Measurements from ENCODE around the gene GPR32.

GPR32 gene

DNA sequence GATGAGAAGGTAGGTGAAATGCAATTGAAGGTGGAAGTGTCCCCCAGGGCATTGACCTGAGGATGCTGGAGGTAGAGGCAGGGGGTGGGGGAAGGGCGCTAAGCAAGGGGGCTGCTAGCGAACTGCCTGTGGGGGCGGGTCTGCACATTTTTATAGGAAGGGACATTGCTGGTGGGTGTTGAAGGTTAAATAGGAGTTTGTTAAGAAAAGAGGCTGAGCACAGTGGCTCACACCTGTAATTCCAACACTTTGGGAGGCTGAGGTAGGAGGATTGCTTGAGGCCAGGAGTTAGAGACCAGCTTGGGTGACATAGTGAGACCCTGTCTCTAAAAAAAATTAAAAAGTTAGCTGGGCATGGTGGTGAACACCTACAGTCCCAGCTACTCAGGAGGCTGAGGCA is 14.4 kb downstream of the GPR32 start:
- no peak for DNase-seq

DNA sequence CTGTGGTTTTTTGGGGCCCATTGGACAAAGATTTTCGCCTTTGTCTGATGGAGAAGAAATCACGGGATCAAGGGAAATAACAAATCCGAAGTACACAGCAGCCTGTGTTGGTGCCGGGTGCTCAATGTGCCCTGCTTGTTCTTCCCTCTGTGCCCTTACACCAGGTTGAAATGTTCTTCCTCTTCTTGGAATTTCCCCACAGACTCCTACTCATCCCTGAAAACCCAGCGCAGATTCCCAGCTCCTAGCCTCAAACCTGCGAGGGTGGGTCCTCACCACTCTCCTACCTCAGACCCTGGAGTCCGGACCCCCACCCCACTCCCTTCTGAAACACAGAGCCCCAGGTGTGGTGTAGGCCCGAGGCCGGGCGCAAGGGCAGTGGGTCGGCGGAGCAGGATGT is 15.1 kb downstream of the GPR32 start:
- no peak for DNase-seq

DNA sequence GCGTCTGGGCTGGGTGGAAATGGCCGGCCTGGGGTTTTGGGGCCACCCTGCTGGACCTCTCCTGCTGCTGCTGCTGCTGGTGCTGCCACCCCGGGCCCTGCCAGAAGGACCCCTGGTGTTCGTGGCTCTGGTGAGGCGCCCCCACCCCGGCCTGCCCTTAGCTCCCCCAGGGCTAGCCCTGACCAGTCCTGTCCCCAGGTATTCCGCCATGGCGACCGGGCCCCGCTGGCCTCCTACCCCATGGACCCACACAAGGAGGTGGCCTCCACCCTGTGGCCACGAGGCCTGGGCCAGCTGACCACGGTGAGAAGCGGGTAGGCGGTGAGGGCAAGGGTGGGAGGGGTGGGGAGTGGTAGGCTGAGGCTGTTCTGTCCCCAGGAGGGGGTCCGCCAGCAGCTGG is 20.1 kb downstream of the GPR32 start, which contains the start of gene ACP4:
Gene ACP4 (plus strand): TSS at position 20 of the 400 bp plus-strand sequence. CDS start 0 bp downstream, at position 20.
- DNase-seq, result no peak

DNA sequence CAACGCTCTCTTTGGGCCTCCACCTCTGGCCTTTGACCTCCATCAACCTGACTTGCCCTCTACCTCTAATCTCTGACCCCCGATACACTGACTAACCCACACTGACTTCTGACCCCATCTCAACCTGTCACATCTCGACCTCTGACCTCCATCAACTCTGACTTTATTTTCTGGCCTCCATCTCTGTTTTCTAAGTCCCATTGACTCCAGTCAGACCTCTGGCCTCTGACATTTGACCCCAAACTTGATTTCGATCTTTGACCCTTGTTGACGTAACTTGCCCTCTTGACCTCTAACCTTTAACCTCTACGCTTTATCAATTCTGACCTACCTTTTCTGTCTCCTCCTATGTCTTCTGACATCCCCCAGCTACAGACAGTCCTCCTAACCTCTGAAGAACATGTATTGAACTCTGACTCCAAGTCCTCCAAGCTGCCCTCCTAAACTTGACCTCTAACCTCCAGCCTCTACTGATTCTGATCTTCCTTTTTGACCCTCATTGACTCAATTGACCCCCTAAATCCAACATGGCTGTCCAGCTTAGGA is 20.7 kb downstream of the GPR32 start:
- DNase-seq, result no peak

- no peak for DNase-seq
Observed at GRCh38 chr19:50791594-50792271, 21.5 kb downstream of the GPR32 start.

GRCh38 chr19:50792272-50793250 is 22.3 kb downstream of the GPR32 start:
- no peak for DNase-seq

DNA sequence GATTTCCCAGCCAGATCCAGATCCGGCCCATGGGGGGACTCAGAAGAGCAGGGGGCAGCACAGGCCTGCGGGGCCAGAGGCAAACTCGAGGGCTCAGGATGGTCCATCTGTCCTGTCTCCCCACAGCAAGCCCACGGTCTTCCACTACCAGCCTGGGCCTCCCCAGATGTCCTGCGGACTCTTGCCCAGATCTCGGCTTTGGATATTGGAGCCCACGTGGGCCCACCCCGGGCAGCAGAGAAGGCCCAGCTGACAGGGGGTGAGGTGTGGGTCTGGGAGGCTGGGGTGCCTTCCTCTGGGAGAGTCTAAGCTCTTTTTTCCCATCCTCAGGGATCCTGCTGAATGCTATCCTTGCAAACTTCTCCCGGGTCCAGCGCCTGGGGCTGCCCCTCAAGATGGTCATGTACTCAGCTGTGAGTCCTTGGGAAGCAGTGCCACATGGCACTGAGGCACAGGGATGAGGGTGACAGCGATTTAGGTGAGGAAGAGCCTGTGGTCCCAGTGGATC is 23.3 kb downstream of the GPR32 start:
- no peak for DNase-seq

GRCh38 chr19:50794074-50794875 is 24.0 kb downstream of the GPR32 start:
- no peak for DNase-seq

- DNase-seq, result no peak
Observed at GRCh38 chr19:50794876-50795663, 24.8 kb downstream of the GPR32 start.

DNA sequence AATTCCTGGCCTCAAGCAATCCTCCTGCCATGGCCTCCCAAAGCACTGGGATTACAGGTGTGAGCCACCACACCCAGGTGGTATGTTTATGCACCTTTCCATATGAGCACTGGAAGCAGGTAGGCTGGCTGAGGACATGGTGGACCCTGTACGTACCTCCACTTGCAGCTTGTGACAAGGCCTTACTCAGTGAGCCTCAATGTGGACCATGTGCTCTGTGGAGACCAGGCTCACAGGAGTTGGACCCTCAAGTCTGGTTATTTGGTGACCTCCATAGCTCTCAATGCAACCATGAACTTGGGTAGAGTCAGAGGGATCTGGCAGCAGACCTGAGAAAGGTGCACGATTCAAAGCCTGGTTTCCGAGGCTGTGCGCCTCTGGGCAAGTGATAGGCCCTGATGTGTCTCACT is 25.4 kb downstream of the GPR32 start:
- no peak for DNase-seq

GRCh38 chr19:50796128-50796633 is 25.9 kb downstream of the GPR32 start:
- no peak for DNase-seq

DNA sequence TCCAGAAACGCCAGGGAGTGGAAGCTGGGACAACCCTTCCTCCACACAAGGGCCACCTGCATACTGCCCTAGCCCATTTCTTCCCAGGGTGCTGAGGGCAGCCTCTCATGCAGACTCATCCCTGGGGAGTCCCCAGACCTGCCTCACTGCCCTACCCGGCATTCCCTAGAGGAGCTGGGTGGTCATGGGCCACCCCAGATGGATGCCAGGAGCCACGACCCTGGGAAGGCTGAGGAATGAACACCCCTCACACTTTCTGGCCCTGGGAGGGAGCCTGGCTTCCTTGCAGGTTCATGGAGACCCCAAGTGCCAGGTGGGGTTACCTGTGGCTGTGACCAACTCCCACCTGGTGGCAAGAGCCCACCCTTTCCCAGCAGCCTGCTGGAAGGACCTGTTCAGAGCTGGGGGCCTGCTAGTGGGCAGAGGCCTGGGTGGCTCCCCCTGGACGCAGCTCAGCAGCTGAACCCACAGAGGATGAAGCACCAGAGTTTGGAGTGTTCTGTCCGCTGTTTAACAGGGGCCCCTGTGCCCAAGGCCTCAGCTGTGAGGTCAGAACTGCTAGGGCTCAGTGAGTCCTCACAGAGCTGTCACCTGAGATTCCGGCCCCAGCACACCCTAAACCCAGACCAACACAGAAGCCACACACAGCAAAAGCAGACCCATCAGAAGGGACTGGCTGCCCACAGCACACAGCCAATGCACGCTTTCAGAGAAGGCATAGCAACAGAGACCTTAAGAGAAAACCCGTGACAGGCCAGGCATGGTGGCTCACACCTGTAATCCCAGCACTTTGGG is 26.6 kb downstream of the GPR32 start:
- no peak for DNase-seq

- no peak for DNase-seq
Observed at GRCh38 chr19:50797429-50797780, 27.1 kb downstream of the GPR32 start.

GRCh38 chr19:50797781-50798658 is 27.8 kb downstream of the GPR32 start:
- no peak for DNase-seq

DNA sequence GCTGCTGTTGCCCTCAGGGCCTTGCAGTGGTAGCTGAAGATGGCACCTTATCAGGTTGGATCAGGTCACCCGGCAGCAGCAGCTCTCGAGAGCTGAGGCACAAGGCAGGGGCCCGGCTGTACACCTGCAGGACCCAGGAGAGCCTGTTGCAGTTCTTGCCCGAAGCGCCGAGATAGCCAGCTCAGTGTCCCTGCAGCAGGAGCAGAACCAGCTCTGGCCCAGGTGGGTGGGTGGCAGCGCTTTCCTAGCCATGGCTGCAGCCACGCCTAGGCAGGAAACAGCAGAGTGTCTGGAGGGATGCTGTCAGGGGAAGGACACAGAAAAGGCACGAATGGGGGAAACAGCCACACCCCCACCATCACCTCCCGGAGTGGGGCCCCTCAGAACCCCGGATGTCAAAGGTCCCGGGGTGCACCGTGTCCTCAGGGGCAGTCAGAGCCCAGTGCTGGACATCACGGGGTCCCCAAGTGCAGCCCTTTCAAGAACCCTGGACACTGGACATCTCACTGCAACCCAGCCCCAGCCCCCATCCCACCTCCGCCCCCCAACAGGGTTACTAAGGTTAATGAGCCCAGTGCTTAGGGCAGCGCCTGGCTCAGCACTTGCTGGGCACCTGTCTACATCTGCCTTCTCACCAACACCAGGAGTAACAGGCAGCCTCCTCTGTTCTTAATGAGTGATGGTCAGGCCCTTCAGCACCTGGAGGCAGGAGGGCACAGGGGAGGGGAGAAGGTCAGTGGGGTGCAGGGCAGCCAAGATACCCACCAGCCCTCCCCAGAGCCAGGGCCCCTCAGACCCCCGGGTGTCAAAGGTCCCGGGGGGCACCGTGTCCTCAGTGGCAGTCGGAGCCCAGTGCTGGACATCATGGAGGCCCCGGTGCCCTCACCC is 28.6 kb downstream of the GPR32 start:
- no peak for DNase-seq

- no peak for DNase-seq
Observed at GRCh38 chr19:50799547-50799851, 29.2 kb downstream of the GPR32 start.

DNA sequence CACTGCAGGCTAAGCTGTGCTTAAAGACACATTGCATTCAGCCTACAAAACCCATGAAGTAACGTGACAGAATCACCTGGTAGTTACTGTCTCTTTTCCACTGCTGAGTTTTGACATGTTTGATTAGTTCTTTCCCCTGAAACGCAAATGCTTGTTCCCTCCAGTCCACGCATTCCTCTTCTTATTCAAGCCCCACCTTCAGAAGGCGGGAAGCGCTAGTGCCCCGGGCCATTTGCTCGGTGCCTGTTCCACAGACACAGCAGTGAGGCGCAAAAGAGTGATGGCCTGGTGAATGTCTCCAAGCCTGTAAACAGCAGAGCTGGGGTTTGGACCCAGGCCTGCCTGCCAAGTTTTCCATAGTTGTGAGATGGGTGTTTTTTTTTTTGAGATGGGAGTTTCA is 30.8 kb downstream of the GPR32 start:
- DNase-seq, result no peak

DNA sequence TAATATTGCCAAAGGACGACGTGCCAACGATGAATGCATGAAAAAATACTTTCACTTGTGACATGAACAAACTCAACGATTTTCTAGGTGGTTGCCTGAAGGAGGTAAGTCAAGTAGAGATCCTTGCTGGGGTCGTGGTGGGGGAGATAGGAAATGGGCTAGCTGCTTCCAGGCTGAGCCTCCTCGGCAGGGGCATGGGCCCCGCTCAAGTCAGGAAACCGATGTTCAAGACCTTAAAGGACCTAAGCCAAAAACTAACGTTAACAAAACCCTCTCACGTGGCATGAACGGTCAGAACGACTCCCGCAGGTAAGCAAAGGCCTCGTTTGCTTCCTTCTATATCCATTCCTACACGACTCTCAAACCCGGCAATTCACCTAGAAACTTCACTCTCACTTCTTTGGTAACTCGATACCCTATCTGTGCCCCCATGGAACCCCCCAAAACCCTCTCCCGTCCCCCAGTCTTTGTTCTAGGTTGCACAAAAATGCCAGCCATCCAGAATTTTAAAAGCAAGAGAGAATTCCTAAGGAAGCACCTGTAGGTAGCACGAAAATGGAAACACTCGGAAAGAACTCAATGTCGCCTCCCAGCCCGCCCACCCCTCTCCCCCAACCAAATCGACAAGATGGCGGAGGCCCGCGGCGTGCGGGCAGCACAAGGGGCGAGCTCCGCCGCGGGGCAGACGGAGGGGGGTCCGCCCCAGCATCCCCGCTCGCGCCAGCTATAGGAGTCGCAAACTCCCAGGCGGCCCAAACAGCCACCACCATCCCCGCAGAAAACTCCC is 33.6 kb downstream of the GPR32 start:
- peak; percentile 52 for DNase-seq
